CD4-positive, alpha-beta T cell treated with Interleukin-6 for 4 hours (primary cell): ENCODE data around the gene PIK3R4.

Experiments used
- DNase-seq: peaks from one replicate; pipeline ENCODE4 v3.0.0-alpha.2; 2020; ENCODE audit warnings: mixed read lengths

Gene PIK3R4

GRCh38 chr3:130687327-130687726 lies 59.3 kb downstream of the PIK3R4 start:
- DNase-seq = no peak

GRCh38 chr3:130686833-130687232 lies 59.8 kb downstream of the PIK3R4 start:
- DNase-seq = no peak

- no peak for DNase-seq
Measured at GRCh38 chr3:130682131-130682530, 64.5 kb downstream of the PIK3R4 start.

GRCh38 chr3:130679218-130679617 lies 67.4 kb downstream of the PIK3R4 start:
- no peak for DNase-seq

GRCh38 chr3:130677343-130677742 lies 69.3 kb downstream of the PIK3R4 start:
- DNase-seq = no peak

- no peak for DNase-seq
Measured at GRCh38 chr3:130671545-130672312, 74.9 kb downstream of the PIK3R4 start.

GRCh38 chr3:130669740-130670139 lies 76.9 kb downstream of the PIK3R4 start:
- DNase-seq = no peak

GRCh38 chr3:130663092-130663491 lies 83.5 kb downstream of the PIK3R4 start:
- no peak for DNase-seq

- DNase-seq = no peak
Measured at GRCh38 chr3:130662501-130662996, 84.1 kb downstream of the PIK3R4 start.

GRCh38 chr3:130661140-130661891 lies 85.3 kb downstream of the PIK3R4 start:
- no peak for DNase-seq

GRCh38 chr3:130659911-130660310 lies 86.7 kb downstream of the PIK3R4 start:
- DNase-seq = no peak

GRCh38 chr3:130658678-130659077 lies 88.0 kb downstream of the PIK3R4 start:
- DNase-seq = no peak

- DNase-seq = no peak
Measured at GRCh38 chr3:130656627-130657026, 90.0 kb downstream of the PIK3R4 start.

- no peak for DNase-seq
Measured at GRCh38 chr3:130654921-130655320, 91.7 kb downstream of the PIK3R4 start.

GRCh38 chr3:130654091-130654490 lies 92.5 kb downstream of the PIK3R4 start:
- no peak for DNase-seq

GRCh38 chr3:130649061-130649654 lies 97.5 kb downstream of the PIK3R4 start:
- no peak for DNase-seq

GRCh38 chr3:130648293-130648692 lies 98.3 kb downstream of the PIK3R4 start:
- DNase-seq = no peak

- no peak for DNase-seq
Measured at GRCh38 chr3:130645261-130645660, 101.4 kb downstream of the PIK3R4 start.

- DNase-seq = no peak
Measured at GRCh38 chr3:130644628-130645253, 101.9 kb downstream of the PIK3R4 start.

GRCh38 chr3:130640027-130640426 lies 106.6 kb downstream of the PIK3R4 start:
- no peak for DNase-seq

- DNase-seq = no peak
Measured at GRCh38 chr3:130636480-130637234, 110.0 kb downstream of the PIK3R4 start.

- no peak for DNase-seq
Measured at GRCh38 chr3:130635978-130636377, 110.7 kb downstream of the PIK3R4 start.
